ENCODE measurements around the gene FNDC3B.

The FNDC3B gene

DNA sequence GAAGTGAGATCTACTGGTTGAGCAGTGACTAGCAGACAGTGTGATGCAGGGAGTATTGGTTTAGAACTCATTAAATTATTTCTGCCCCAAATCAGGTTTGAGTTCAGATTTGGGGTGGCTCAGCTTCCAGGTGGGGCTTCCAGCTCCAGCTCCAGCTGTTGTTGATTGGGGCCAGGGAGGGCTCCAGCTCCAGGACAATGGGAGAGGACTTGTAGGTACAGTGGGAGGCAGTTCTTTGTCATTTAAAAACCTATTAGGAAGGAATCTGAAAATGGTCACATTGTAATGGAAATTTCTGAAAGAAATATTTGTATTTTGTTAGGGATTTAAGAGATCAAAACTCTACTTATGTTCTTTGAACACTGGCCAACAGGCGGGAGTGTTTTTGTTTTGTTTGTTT lies 97.0 kb downstream of the FNDC3B start:
- TF ChIP-seq, protein P1, sequence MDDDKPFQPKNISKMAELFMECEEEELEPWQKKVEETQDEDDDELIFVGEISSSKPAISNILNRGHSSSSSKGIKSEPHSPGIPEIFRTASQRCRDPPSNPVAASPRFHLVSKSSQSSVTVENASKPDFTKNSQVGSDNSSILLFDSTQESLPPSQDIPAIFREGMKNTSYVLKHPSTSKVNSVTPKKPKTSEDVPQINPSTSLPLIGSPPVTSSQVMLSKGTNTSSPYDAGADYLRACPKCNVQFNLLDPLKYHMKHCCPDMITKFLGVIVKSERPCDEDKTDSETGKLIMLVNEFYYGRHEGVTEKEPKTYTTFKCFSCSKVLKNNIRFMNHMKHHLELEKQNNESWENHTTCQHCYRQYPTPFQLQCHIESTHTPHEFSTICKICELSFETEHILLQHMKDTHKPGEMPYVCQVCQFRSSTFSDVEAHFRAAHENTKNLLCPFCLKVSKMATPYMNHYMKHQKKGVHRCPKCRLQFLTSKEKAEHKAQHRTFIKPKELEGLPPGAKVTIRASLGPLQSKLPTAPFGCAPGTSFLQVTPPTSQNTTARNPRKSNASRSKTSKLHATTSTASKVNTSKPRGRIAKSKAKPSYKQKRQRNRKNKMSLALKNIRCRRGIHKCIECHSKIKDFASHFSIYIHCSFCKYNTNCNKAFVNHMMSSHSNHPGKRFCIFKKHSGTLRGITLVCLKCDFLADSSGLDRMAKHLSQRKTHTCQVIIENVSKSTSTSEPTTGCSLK (tag by site-specific recombination; IDR thresholded peaks at IDR 0.05) = no peak
- ChIA-PET POLR2A (interaction anchor here (3.0 kb wide), 1 partner anchor 97 kb away, joined by 10 read pairs; the partner anchor contains the start of gene FNDC3B), CTCF (interaction anchor here (0.9 kb wide), 1 partner anchor 65 kb away, joined by 5 read pairs; no protein-coding TSS in a partner anchor)
- H3K4me1 ChIP-seq (ENCODE audit: control insufficient read depth, insufficient read depth, low read length) = peaks cover 12% of the 10 kb centered on the region
- no peak overlapping the region for H3K27ac ChIP-seq (ENCODE audit: extremely low read depth, low read depth, low read length)
- H3K9me3 ChIP-seq (ENCODE audit: control insufficient read depth, insufficient read depth, low read depth, low read length) = no peaks in the 10 kb centered on the region
- H3K4me3 ChIP-seq (ENCODE audit: low read depth, low read length) = no peak overlapping the region
- no peaks in the 10 kb centered on the region for H3K36me3 ChIP-seq (ENCODE audit: control insufficient read depth in 2 of 2, insufficient read depth in 1 of 2, low read length in 2 of 2)

DNA sequence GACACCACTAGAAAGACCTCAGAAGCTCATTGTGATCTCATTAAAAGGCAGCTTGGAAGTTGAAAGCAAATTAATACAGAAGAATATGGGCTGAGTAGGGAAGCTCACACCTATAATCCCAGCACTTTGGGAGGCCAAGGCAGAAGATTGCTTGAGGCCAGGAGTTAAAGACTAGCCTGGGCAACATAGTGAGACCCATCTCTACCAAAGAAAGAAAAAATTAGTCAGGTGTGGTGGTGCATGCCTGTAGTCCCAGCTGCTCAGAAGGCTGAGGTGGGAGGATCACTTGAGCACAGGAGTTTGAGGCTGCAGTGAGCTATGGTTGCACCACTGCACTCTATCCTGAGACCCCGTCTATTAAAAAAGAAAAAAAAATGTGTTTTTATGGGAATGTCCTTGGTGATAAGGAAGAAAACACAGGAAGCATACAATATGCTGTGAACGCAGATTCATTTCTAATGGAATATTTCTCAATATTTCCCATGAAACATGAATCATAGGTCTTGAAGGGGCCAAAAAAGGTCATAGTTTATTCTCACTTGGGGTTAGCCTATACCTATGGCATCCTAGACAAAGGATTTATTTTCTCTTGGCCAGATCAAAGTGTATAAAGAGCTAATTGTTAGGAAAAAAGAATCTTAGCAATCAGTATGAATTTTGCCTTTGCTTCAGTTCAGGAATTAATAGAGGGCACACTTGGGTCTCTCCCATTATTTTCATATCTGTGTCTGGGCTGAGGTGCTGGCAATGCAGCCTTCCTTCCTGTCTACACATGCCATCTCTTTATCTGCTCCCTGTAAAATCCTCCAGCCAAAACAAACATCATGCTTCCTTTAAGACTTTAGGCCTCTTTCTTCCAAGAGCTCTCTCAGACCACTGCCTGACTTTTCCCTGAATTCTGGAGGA lies 98.2 kb downstream of the FNDC3B start:
- H3K9me3 ChIP-seq (ENCODE audit: control insufficient read depth, insufficient read depth, low read depth, low read length) = no peaks in the 10 kb centered on the region
- TF ChIP-seq ZNF37A (tag by site-specific recombination; IDR thresholded peaks at IDR 0.05) (no peak), ZNF530 (tag by site-specific recombination; IDR thresholded peaks at IDR 0.05; ENCODE audit: low read depth) (no peak), REPIN1 (tag by site-specific recombination; IDR thresholded peaks at IDR 0.05; ENCODE audit: low read depth) (no peak), OSR2 (tag by site-specific recombination; IDR thresholded peaks at IDR 0.05) (peak; percentile 40; the same call in 1 of the 2 replicates), HOXD13 (CRISPR knock-in tag; IDR thresholded peaks at IDR 0.05; ENCODE audit: borderline replicate concordance) (0 out of 2 replicates have a peak, but pooled peaks have one; percentile 46), ZNF366 (tag by site-specific recombination; conservative IDR thresholded peaks at IDR 0.05) (0 out of 2 replicates have a peak, but pooled peaks have one; percentile 24), ZNF600 (tag by site-specific recombination; IDR thresholded peaks at IDR 0.05) (peak; percentile 39; the same call in 1 of the 2 replicates), IKZF3 (tag by site-specific recombination; IDR thresholded peaks at IDR 0.05) (peak; percentile 61; the same call in 1 of the 2 replicates), TCF7L2 (IDR thresholded peaks at IDR 0.05; ENCODE audit: borderline replicate concordance, low read depth, low read length) (no peak), ZNF121 (tag by site-specific recombination; IDR thresholded peaks at IDR 0.05) (peak; percentile 75; the same call in 1 of the 2 replicates)
- TF ChIP-seq, protein P2, sequence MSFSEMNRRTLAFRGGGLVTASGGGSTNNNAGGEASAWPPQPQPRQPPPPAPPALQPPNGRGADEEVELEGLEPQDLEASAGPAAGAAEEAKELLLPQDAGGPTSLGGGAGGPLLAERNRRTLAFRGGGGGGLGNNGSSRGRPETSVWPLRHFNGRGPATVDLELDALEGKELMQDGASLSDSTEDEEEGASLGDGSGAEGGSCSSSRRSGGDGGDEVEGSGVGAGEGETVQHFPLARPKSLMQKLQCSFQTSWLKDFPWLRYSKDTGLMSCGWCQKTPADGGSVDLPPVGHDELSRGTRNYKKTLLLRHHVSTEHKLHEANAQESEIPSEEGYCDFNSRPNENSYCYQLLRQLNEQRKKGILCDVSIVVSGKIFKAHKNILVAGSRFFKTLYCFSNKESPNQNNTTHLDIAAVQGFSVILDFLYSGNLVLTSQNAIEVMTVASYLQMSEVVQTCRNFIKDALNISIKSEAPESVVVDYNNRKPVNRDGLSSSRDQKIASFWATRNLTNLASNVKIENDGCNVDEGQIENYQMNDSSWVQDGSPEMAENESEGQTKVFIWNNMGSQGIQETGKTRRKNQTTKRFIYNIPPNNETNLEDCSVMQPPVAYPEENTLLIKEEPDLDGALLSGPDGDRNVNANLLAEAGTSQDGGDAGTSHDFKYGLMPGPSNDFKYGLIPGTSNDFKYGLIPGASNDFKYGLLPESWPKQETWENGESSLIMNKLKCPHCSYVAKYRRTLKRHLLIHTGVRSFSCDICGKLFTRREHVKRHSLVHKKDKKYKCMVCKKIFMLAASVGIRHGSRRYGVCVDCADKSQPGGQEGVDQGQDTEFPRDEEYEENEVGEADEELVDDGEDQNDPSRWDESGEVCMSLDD (tag by site-specific recombination; IDR thresholded peaks at IDR 0.05) = no peak
- TF ChIP-seq, protein P3, sequence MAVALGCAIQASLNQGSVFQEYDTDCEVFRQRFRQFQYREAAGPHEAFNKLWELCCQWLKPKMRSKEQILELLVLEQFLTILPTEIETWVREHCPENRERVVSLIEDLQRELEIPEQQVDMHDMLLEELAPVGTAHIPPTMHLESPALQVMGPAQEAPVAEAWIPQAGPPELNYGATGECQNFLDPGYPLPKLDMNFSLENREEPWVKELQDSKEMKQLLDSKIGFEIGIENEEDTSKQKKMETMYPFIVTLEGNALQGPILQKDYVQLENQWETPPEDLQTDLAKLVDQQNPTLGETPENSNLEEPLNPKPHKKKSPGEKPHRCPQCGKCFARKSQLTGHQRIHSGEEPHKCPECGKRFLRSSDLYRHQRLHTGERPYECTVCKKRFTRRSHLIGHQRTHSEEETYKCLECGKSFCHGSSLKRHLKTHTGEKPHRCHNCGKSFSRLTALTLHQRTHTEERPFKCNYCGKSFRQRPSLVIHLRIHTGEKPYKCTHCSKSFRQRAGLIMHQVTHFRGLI (tag by site-specific recombination; IDR thresholded peaks at IDR 0.05) = no peak
- ChIA-PET POLR2A (interaction anchor here (0.9 to 3.0 kb wide), 3 partner anchors 12 to 98 kb away, joined by 3 to 10 read pairs (median 6); partner anchors contain the start of gene FNDC3B), CTCF (interaction anchor here (0.5 kb wide), 1 partner anchor 98 kb away, joined by 3 read pairs; the partner anchor contains the start of gene FNDC3B)
- peaks cover 15% of the 10 kb centered on the region for H3K4me1 ChIP-seq (ENCODE audit: control insufficient read depth, insufficient read depth, low read length)
- no peak overlapping the region for H3K4me3 ChIP-seq (ENCODE audit: low read depth, low read length)
- H3K27ac ChIP-seq (ENCODE audit: extremely low read depth, low read depth, low read length) = no peak overlapping the region; the same call in 1 of the 2 replicates
- H3K36me3 ChIP-seq (ENCODE audit: control insufficient read depth in 2 of 2, insufficient read depth in 1 of 2, low read length in 2 of 2) = no peaks in the 10 kb centered on the region
